Activated CD8-positive, alpha-beta memory T cell treated with anti-CD3 and anti-CD28 coated beads, Interleukin-2, amount 50 U/mL, for 48 hours (primary cell): ENCODE measurements around the gene IQGAP3.

Experiments used
- DNase-seq: peaks from one replicate; pipeline ENCODE4 v3.0.0-alpha.2; 2020

The IQGAP3 gene

DNA sequence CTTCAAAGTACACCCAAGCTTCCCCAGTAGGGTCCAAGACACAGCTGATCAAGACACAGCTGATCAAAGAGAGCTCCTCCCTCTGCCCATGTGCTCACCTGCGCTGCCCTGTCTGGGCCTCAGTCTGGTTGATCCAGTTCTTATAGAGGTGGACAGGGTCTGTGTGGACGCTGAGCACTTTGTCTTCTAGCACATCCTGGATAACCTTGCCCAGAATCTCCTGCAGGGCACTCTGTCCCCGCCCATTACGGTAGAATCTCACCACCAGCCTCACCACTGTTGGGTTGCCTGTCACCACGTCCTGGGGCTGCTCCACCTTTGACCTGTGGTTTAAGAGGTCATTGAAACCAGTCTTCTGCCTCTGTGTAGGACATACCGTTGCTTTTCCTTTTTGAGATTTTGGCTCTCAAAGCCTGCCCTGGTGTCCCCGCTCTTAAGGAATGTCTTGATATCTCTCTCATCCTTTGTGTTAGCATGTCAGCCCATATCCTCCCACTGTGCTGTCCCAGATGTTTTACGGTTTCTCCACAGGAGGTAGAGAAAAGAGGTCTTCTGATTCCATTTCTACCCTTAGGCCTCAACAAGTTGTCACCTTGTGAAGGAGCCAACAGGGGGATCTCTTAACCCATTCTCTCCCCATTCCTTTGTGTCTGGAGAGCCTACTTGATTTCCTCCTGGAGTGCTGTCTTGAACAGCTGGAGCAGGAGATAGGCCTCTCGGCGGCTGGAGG is 33.5 kb downstream of the IQGAP3 start:
- DNase-seq: no peak

- no peak for DNase-seq
Measured at GRCh38 chr1:156537027-156537426, 35.3 kb downstream of the IQGAP3 start.

- DNase-seq: no peak
Measured at GRCh38 chr1:156534424-156535060, 37.8 kb downstream of the IQGAP3 start.

DNA sequence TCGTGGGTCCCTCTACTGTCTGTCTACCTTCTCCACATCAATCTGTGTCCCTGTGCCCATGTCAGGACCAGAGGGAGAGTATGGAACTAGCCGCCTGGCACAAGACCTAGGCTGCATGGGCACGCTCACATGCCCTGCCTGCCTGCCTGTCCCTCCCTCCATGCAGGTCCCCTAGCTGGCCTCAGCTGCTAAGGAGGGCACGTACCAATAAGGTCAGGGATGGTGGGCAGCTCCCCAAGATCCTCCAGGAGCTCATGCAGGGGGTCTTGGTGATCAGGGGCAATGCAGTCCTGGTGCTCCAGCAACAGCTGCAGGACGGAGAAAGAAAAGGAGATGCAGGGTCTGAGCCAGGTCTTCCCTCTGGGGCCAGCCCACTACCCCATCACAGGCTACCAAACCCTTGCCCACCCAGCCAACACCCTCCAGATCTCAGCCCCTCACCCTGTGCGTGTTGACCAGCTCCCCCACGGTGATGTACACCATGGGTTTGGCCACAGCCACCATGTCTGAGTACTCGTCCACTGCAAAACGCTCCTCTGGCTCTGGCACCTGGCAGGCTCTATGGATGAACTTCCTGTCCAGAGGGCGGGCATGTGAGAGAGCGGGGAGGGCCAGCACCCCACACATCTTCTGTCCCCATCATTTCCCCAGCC is 38.7 kb downstream of the IQGAP3 start:
- no peak for DNase-seq

- no peak for DNase-seq
Measured at GRCh38 chr1:156532374-156532773, 40.0 kb downstream of the IQGAP3 start.

DNA sequence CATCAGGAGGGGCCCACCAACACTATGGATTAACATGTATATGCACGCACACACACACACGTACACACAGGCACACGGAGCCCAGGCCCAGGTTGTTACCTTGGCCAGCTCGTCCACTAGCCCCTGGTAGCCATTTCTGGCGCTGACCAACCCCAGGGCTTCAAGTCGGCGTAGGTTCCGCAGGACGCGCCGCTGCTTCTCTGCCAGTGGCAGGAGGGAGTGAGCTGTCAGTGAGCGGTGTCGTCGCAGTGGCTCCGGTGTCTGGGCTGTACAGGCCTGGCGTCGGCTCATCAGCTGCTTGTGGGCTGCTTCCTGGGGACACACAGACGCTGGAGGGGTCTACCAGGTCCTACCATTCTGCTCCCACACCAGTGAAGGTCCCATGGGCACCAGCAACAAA is 42.4 kb downstream of the IQGAP3 start:
- no peak for DNase-seq

DNA sequence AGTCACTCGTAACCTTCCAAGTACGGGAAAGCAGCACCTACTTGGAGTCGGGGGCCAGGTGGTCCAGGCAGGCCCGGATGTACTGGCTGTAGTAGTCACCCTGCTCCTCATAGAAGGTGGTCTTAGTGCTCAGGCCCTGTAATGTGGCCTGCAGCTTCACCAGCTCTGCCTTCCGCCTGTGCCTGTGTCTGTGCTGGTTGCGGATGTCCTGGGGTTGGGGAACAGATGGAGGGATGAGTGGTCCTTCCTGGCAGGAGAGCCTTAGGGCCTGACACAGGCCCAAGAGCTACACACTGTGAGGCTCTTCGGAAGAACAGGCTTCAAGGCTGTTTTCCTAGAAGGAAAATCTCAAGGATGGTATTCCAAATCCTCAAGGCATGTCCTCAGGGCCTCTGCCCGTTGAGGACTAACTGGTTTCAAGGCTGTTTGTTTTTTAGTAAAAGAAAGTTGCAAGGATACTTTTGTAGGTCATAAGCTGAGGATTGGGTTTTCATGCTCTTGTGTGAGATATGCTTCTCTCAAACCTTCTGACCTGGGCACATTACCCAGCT is 43.4 kb downstream of the IQGAP3 start:
- no peak for DNase-seq

- DNase-seq: no peak
Measured at GRCh38 chr1:156528231-156528630, 44.1 kb downstream of the IQGAP3 start.

- no peak for DNase-seq
Measured at GRCh38 chr1:156527584-156527983, 44.8 kb downstream of the IQGAP3 start.

GRCh38 chr1:156525856-156526489 is 46.4 kb downstream of the IQGAP3 start:
- DNase-seq: no peak

DNA sequence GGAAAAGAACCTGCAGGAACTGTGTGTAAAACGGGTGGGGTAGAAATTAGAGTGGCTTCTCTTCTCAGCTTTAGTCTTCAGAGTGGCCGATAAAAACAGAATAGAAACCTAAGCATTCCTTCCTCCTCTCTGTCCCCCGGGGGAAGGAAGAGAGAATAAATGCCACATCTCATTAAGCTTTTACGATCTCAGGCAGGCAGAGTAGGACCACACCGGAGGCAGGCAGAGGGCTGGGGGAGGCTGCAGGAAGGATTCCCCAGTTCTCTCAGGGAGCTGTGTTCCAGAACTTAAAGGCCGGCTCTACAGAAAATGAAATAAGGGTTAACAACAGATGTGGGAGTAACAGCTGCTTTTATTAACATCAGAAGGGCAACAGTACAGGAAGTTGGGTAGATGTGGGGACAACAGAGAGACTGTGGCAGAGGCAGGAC is 47.3 kb downstream of the IQGAP3 start:
- no peak for DNase-seq

DNA sequence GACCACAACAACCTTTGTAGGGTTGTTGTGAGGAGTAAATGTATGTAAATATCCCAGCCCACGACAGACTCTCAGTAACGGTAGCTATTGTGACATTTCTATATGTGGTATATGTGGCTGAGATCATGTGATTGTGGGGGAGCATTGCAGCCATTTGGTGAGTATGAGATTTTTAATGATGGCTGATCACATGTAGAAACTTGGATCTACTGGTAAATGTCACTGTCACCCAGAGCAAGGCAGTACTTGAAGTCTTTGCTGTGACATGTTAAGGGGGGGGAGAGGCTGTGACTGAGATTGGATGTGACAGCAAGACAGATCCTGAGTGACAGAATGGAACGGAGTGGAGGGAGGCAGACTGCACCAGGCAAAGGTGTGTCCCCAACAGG is 47.9 kb downstream of the IQGAP3 start:
- no peak for DNase-seq

GRCh38 chr1:156523801-156524480 is 48.4 kb downstream of the IQGAP3 start:
- no peak for DNase-seq

- DNase-seq: no peak
Measured at GRCh38 chr1:156522443-156522970, 49.9 kb downstream of the IQGAP3 start.

- DNase-seq: no peak
Measured at GRCh38 chr1:156517748-156518147, 54.6 kb downstream of the IQGAP3 start.

DNA sequence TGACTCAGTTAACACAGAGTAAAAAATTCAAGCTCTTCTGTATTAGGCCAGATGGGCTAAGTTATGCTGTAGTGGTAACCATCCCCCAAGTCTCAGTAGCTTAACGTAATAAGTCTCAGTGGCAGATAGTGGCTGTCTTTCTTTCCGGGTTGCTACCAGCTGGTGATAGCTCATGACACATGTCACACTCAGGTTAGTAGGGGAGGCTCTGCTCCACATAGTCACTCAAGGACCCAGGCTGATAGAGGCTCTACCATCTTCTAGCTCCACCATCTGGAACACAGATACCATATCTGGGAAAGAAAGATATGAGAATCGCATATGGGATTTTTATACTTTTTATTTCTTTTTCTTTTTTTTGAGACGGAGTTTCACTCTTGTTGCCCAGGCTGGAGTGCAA is 55.5 kb downstream of the IQGAP3 start:
- DNase-seq: no peak

GRCh38 chr1:156515956-156516355 is 56.4 kb downstream of the IQGAP3 start:
- DNase-seq: no peak

DNA sequence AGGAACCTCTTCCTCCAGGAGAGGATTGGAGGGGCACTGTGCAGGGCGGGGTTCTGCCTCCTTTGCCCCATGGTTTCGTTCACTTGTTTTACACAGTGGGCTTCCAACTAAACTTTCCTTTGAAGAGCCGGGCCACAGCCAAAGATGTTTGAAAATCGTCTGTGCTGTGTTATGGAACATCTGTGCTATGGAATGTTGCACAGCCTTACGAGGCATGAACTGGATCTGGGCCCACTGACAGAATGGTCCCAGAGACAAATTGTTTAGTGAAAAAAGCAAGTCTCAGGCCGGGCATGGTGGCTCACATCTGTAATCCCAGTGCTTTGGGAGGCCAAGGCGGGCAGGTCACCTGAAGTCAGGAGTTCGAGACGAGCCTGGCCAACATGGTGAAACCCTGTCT is 59.2 kb downstream of the IQGAP3 start:
- DNase-seq: no peak

DNA sequence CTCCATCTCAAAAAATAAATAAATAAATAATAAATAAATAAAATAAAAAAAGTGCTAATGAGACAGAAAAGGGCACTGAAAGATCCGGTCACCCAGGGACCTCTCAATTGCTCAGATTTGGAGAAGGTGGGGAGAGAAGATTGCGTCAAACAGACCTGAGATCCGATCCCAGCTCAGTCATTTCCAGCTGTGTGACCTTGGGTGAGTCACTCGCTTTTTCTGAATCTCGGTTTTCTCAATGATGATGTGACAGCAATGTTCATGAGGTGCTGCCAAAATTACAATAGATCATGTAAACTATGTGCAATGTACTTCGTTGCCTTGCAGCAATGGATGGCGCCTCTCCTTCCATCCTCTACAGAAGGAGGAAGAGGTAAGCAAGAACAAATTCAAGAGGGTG is 60.7 kb downstream of the IQGAP3 start:
- no peak for DNase-seq

GRCh38 chr1:156510709-156511108 is 61.7 kb downstream of the IQGAP3 start:
- DNase-seq: no peak

- DNase-seq: no peak
Measured at GRCh38 chr1:156509424-156510034, 62.8 kb downstream of the IQGAP3 start.

DNA sequence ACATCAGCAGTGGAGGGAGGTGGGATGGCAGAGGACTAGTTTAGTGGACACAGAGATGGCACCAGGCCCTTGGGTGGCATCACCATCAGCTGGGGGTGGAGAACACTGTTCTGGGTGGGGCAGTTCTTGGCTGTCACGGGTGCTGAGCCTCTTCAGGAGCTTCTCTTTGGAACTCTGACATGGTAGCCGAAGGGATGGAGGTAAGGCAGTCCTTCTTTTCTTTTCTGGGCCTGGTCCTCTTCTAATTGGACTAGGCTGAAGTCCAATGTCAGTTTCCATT is 63.5 kb downstream of the IQGAP3 start:
- no peak for DNase-seq
